C4-2B (cell line): ENCODE data around the gene ASNSD1.

Experiments used
- ZFX ChIP-seq: fragments of 450-650 bp; IDR thresholded peaks from 2 replicates; pipeline ENCODE4 v1.6.1; 2017
- TF ChIP-seq, protein P1 (sequence below): fragments of 450-650 bp; conservative IDR thresholded peaks from 2 replicates; pipeline ENCODE4 v1.5.1; 2017; ENCODE audit warnings: mild to moderate bottlenecking

DNA sequence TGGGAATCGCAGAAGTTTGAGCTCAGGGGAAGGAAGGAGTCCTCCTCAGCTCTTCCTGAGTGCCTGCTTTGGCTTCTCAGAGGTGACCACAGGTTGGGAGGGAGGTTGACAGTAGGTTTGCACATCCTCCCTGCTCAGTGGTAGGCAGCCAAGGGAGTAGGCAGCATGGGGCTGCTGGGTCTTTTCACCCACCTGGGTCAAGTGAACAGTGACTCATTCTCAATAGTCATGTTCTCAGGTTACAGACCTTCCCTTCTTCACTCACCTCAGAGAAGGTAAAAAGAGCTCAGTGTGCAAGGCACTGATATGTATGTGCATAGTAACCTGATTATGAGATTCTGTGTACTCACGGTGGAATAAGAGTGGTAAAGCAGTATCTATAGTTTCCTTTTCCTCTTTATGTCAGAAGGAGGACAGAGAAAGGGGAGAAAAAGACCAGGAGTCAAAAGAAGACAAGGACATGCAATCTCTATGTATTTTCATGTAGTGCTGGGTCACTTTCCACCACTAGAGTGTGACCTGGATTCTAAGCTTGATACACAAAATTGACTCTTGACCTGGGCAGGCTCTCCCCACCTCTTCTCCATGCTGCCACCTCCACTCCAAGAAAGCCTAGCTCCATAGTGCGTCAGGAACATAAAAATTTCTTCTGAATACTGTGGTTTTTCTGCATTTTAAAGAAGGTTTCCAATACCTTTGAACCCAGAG lies 36.5 kb upstream of the ASNSD1 start:
- TF ChIP-seq, protein P1, sequence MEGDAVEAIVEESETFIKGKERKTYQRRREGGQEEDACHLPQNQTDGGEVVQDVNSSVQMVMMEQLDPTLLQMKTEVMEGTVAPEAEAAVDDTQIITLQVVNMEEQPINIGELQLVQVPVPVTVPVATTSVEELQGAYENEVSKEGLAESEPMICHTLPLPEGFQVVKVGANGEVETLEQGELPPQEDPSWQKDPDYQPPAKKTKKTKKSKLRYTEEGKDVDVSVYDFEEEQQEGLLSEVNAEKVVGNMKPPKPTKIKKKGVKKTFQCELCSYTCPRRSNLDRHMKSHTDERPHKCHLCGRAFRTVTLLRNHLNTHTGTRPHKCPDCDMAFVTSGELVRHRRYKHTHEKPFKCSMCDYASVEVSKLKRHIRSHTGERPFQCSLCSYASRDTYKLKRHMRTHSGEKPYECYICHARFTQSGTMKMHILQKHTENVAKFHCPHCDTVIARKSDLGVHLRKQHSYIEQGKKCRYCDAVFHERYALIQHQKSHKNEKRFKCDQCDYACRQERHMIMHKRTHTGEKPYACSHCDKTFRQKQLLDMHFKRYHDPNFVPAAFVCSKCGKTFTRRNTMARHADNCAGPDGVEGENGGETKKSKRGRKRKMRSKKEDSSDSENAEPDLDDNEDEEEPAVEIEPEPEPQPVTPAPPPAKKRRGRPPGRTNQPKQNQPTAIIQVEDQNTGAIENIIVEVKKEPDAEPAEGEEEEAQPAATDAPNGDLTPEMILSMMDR = no peak
- no peak for TF ChIP-seq ZFX
